Fibroblast of villous mesenchyme (primary cell): ENCODE results near the gene DNAI2. TPM values are rescaled to one million over a fixed set of nuclear protein-coding genes. Genes with fewer than 3 reads are reported as not detected.

Experiments
- DNase-seq: peaks from one replicate; pipeline ENCODE4 v3.0.0-alpha.2; 2010; ENCODE audit warnings: low read depth
- H3K4me3 ChIP-seq: 2 replicates; pipeline ENCODE4 v1.5.1; 2011; ENCODE audit warnings: low read depth, mild to moderate bottlenecking, low read length
- total RNA-seq: library from RNA; depleted of rRNA; stranded (reverse); fragments of >200 nt; gene quantifications from 2 replicates; pipeline ENCODE4 v1.2.3, GENCODE V29; 2012
- TF ChIP-seq, protein P1 (sequence below): IDR thresholded peaks from 2 replicates; pipeline ENCODE4 v1.5.1; 2012; ENCODE audit warnings: low read depth, mild to moderate bottlenecking, low read length; ENCODE audit not compliant: insufficient read depth

The DNAI2 gene
- total RNA-seq, 1 donor = not detected

GRCh38 chr17:74282587-74283370 lies 8.7 kb downstream of the DNAI2 start:
- TF ChIP-seq, protein P1, sequence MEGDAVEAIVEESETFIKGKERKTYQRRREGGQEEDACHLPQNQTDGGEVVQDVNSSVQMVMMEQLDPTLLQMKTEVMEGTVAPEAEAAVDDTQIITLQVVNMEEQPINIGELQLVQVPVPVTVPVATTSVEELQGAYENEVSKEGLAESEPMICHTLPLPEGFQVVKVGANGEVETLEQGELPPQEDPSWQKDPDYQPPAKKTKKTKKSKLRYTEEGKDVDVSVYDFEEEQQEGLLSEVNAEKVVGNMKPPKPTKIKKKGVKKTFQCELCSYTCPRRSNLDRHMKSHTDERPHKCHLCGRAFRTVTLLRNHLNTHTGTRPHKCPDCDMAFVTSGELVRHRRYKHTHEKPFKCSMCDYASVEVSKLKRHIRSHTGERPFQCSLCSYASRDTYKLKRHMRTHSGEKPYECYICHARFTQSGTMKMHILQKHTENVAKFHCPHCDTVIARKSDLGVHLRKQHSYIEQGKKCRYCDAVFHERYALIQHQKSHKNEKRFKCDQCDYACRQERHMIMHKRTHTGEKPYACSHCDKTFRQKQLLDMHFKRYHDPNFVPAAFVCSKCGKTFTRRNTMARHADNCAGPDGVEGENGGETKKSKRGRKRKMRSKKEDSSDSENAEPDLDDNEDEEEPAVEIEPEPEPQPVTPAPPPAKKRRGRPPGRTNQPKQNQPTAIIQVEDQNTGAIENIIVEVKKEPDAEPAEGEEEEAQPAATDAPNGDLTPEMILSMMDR = no peak
- peak; percentile 7 for DNase-seq
- no peak overlapping the region for H3K4me3 ChIP-seq

- no peak overlapping the region for H3K4me3 ChIP-seq
- TF ChIP-seq, protein P1 = no peak
- no peak for DNase-seq
These were observed 9.3 kb downstream of the DNAI2 start for GRCh38 chr17:74283371-74283673.

GRCh38 chr17:74287031-74287602 lies 13.1 kb downstream of the DNAI2 start:
- TF ChIP-seq, protein P1 = no peak
- no peak overlapping the region for H3K4me3 ChIP-seq
- no peak for DNase-seq

- no peak overlapping the region for H3K4me3 ChIP-seq
- TF ChIP-seq, protein P1 = no peak
- DNase-seq = no peak
These were observed 14.8 kb downstream of the DNAI2 start for GRCh38 chr17:74288785-74289184.

- no peak for DNase-seq
- TF ChIP-seq, protein P1 = no peak
- no peak overlapping the region for H3K4me3 ChIP-seq
These were observed 15.7 kb downstream of the DNAI2 start for GRCh38 chr17:74289688-74290087.

GRCh38 chr17:74290340-74290739 lies 16.3 kb downstream of the DNAI2 start:
- no peak for DNase-seq
- H3K4me3 ChIP-seq = no peak overlapping the region
- TF ChIP-seq, protein P1 = no peak
